IPS-20b (cell line): Measurements from ENCODE around the gene CCNT2.

Source experiments
- H3K27ac ChIP-seq: one replicate; pipeline ENCODE4 v1.5.1; 2013; ENCODE audit warnings: low read length
- H3K27me3 ChIP-seq: 2 replicates; pipeline ENCODE4 v1.6.1; 2013; ENCODE audit warnings: mild to moderate bottlenecking, low read length, inconsistent platforms; ENCODE audit not compliant: insufficient read depth
- H3K36me3 ChIP-seq: 2 replicates; pipeline ENCODE4 v1.6.1; 2013; ENCODE audit warnings: low read depth, mild to moderate bottlenecking, inconsistent platforms, low read length, moderate library complexity; ENCODE audit not compliant: insufficient read depth
- H3K4me1 ChIP-seq: 2 replicates; pipeline ENCODE4 v1.6.1; 2013; ENCODE audit warnings: mild to moderate bottlenecking, control low read depth, inconsistent platforms, low read length, moderate library complexity; ENCODE audit not compliant: insufficient read depth
- H3K4me3 ChIP-seq: 2 replicates; pipeline ENCODE4 v1.5.1; 2013; ENCODE audit warnings: mild to moderate bottlenecking, low read length, inconsistent platforms
- H3K9ac ChIP-seq: 2 replicates; pipeline ENCODE4 v1.6.1; 2013; ENCODE audit warnings: low read depth, mild to moderate bottlenecking, inconsistent platforms, low read length, moderate library complexity
- H3K9me3 ChIP-seq: 2 replicates; pipeline ENCODE4 v1.6.1; 2013; ENCODE audit warnings: mild to moderate bottlenecking, low read depth, low read length, inconsistent platforms; ENCODE audit not compliant: insufficient read depth

The CCNT2 gene

GRCh38 chr2:134918526-134919340 is at the start of gene CCNT2:
CCNT2 (plus strand) TSS chr2:134918822; CDS start chr2:134918855, 33 bp downstream.
- H3K27ac ChIP-seq: peak within 1 kb of the TSS; percentile 99
- H3K36me3 ChIP-seq: peaks cover 9% of the 10 kb centered on the region; the same call in 1 of the 2 replicates
- H3K4me1 ChIP-seq: peaks cover 11% of the 10 kb centered on the region
- H3K27me3 ChIP-seq: no peaks in the 10 kb centered on the region
- no peaks in the 10 kb centered on the region; the same call in 1 of the 2 replicates for H3K9me3 ChIP-seq
- peak within 1 kb of the TSS; percentile 99 for H3K9ac ChIP-seq
- H3K4me3 ChIP-seq: peak within 1 kb of the TSS; percentile 95

- Histone ChIP-seq H3K27ac (no peak overlapping the region), H3K9ac (no peak overlapping the region), H3K27me3 (no peaks in the 10 kb centered on the region), H3K9me3 (no peaks in the 10 kb centered on the region), H3K4me1 (no peaks in the 10 kb centered on the region), H3K4me3 (no peak overlapping the region), H3K36me3 (no peaks in the 10 kb centered on the region)
Measured at GRCh38 chr2:134869946-134870736, 48.5 kb upstream of the CCNT2 start.

GRCh38 chr2:134873152-134873551 is 45.5 kb upstream of the CCNT2 start:
- no peak overlapping the region for H3K4me3 ChIP-seq
- H3K36me3 ChIP-seq: no peaks in the 10 kb centered on the region
- no peak overlapping the region for H3K9ac ChIP-seq
- no peaks in the 10 kb centered on the region for H3K4me1 ChIP-seq
- H3K9me3 ChIP-seq: no peaks in the 10 kb centered on the region; the same call in 1 of the 2 replicates
- no peak overlapping the region for H3K27ac ChIP-seq
- H3K27me3 ChIP-seq: no peaks in the 10 kb centered on the region

DNA sequence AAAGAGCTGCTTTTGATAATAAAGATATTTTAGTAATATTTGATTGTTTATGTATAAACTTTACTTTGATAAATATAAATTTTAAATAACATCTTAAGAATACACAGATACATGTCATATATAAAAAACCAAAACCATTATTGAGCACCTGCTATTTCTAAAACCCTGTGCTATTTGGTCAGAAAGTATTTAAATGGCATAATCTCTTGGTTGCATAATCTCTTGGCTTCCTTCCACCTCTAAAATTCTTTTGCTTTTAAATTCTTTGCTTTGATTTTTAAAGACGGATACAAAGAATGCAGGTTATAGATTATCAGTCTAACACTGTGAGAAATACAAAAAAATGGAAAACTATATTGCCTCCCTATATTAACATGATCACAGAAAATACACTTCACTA is 43.3 kb upstream of the CCNT2 start:
- Histone ChIP-seq H3K9ac (no peak overlapping the region), H3K27ac (no peak overlapping the region), H3K4me1 (no peaks in the 10 kb centered on the region), H3K4me3 (no peak overlapping the region), H3K27me3 (no peaks in the 10 kb centered on the region), H3K9me3 (no peaks in the 10 kb centered on the region; the same call in 1 of the 2 replicates), H3K36me3 (no peaks in the 10 kb centered on the region)

- Histone ChIP-seq H3K4me1 (no peaks in the 10 kb centered on the region), H3K9ac (no peak overlapping the region), H3K36me3 (no peaks in the 10 kb centered on the region), H3K27ac (no peak overlapping the region), H3K9me3 (no peaks in the 10 kb centered on the region; the same call in 1 of the 2 replicates), H3K4me3 (no peak overlapping the region), H3K27me3 (no peaks in the 10 kb centered on the region)
Measured at GRCh38 chr2:134882773-134883172, 35.8 kb upstream of the CCNT2 start.

DNA sequence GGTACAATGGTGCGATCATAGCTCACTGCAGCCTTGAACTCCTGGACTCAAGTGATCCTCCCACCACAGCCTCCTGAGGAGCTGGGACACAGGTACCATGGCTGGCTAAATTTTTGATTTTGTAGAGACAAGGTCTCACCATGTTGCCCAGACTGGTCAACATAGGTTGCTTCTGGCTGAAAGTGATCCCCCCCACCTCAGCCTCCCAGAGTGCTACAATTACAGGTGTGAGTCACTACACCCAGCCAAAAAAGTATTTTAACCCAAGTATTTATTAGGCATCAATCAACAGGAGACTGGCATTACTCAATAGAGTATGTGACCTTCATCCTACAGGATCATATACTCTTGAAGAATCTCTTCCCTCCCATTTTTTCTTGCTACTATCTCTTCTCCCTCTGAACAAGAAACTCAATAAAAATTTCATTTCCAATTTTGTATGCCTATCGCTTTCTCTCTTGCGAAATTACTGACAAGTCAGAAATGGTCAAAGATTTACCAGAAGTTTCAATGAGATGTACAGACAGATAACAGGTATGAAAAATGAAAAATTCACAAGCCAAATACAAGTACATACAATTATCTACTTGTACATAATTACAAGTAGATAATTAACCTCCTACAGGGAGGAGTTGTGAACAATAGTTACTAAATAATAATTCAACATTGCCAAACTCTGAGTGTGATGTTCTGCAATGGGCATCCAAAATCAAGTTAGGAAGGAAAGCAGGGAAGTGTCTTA is 34.9 kb upstream of the CCNT2 start:
- Histone ChIP-seq H3K9me3 (no peaks in the 10 kb centered on the region), H3K36me3 (no peaks in the 10 kb centered on the region), H3K4me3 (no peak overlapping the region), H3K27me3 (no peaks in the 10 kb centered on the region), H3K4me1 (no peaks in the 10 kb centered on the region), H3K9ac (no peak overlapping the region), H3K27ac (no peak overlapping the region)

GRCh38 chr2:134884435-134884834 is 34.2 kb upstream of the CCNT2 start:
- H3K9me3 ChIP-seq: no peaks in the 10 kb centered on the region
- no peak overlapping the region for H3K9ac ChIP-seq
- no peak overlapping the region for H3K27ac ChIP-seq
- H3K4me1 ChIP-seq: no peaks in the 10 kb centered on the region
- H3K36me3 ChIP-seq: no peaks in the 10 kb centered on the region
- no peak overlapping the region for H3K4me3 ChIP-seq
- H3K27me3 ChIP-seq: no peaks in the 10 kb centered on the region

GRCh38 chr2:134892282-134893035 is 26.2 kb upstream of the CCNT2 start:
- Histone ChIP-seq H3K36me3 (no peaks in the 10 kb centered on the region), H3K4me3 (no peak overlapping the region), H3K9ac (no peak overlapping the region), H3K9me3 (no peaks in the 10 kb centered on the region), H3K27me3 (no peaks in the 10 kb centered on the region), H3K4me1 (no peaks in the 10 kb centered on the region), H3K27ac (no peak overlapping the region)

DNA sequence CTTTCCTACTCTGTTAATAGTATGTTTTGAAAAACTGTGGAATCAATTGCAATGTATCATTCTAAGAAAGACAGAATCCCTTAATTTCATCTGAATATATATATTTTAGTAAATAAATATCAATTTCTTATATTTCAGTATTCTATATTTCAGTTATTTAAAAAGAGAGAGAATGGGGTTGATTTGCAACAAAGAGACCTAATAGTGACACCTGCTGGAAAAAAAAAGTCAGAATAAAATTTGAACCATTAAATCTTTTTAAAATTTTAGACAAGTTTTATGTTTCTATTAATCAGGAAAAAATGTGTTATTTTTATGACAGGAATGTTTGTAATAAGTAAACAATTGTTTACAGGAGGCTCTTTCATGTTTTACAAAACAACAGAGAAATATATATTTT is 20.7 kb upstream of the CCNT2 start:
- no peaks in the 10 kb centered on the region for H3K36me3 ChIP-seq
- H3K27ac ChIP-seq: no peak overlapping the region
- no peaks in the 10 kb centered on the region for H3K4me1 ChIP-seq
- no peaks in the 10 kb centered on the region for H3K9me3 ChIP-seq
- H3K27me3 ChIP-seq: no peaks in the 10 kb centered on the region
- no peak overlapping the region for H3K9ac ChIP-seq
- no peak overlapping the region for H3K4me3 ChIP-seq

GRCh38 chr2:134899204-134899603 is 19.4 kb upstream of the CCNT2 start:
- Histone ChIP-seq H3K36me3 (no peaks in the 10 kb centered on the region), H3K9ac (no peak overlapping the region), H3K27me3 (no peaks in the 10 kb centered on the region), H3K4me1 (no peaks in the 10 kb centered on the region), H3K9me3 (no peaks in the 10 kb centered on the region), H3K4me3 (no peak overlapping the region), H3K27ac (no peak overlapping the region)

GRCh38 chr2:134900151-134900550 is 18.5 kb upstream of the CCNT2 start:
- no peaks in the 10 kb centered on the region for H3K27me3 ChIP-seq
- H3K4me3 ChIP-seq: no peak overlapping the region
- H3K27ac ChIP-seq: no peak overlapping the region

More at GRCh38 chr2:134900151-134900550, 18.5 kb upstream of the CCNT2 start:
- Histone ChIP-seq H3K9me3 (no peaks in the 10 kb centered on the region), H3K4me1 (no peaks in the 10 kb centered on the region), H3K9ac (no peak overlapping the region), H3K36me3 (no peaks in the 10 kb centered on the region)
